ENCODE results near the gene AKIP1. TPM values are rescaled to one million over a fixed set of nuclear protein-coding genes. Genes with fewer than 3 reads are reported as not detected.

AKIP1 gene
- total RNA-seq, 2 experiments from 2014 or later, result 25.2 to 28.2 TPM

DNA sequence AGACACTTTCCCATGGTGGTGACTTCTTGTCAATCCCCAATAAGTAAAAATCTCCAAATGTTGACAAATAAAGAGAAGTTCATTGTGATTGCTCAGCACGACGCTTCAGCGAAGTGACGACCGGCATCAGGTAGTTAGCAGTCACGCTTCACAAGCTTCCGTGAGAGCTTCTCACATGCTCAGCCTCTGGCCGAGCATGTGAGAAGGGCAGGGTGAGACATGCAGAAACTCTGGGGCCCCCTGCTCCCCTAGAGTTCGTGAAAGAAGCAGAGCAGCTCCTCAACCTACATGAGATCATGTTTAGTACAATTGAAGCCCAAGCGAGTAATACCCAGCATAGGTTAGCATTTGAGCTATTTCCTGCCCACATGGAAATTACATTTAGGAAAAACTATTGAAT lies 26.2 kb downstream of the AKIP1 start:
- Histone ChIP-seq H3K27ac (ENCODE audit: low read depth, low read length, poor library complexity, severe bottlenecking) (no peak overlapping the region), H3K36me3 (ENCODE audit: insufficient read depth, low read length) (no peaks in the 10 kb centered on the region), H3K4me1 (ENCODE audit: insufficient read depth, low read length, poor library complexity, severe bottlenecking) (no peaks in the 10 kb centered on the region), H3K9me2 (ENCODE audit: insufficient read depth, low read length) (no peaks in the 10 kb centered on the region), H2AFZ (ENCODE audit: low read length) (no peak overlapping the region), H3K4me3 (ENCODE audit: low read depth, low read length, poor library complexity, severe bottlenecking) (no peak overlapping the region), H3K9me3 (ENCODE audit: low read length) (no peaks in the 10 kb centered on the region), H4K20me1 (ENCODE audit: insufficient read depth, low read length) (no peaks in the 10 kb centered on the region; the same call in 1 of the 2 replicates), H3K79me2 (ENCODE audit: insufficient read depth, low read depth, low read length) (no peaks in the 10 kb centered on the region), H3K4me2 (ENCODE audit: low read length) (0 out of 2 replicates have a peak overlapping the region, but pooled peaks have one; percentile 8)
- no TSS peak for BruUV-seq (replicated peaks)
- intact Hi-C loops (cut with micrococcal nuclease; ENCODE audit: unreplicated experiment), result no loop called here
- ChIA-PET CTCF (ENCODE audit: unreplicated experiment) (interaction anchor here (0.8 kb wide), 1 partner anchor 22 kb away, joined by 4 read pairs; no protein-coding TSS in a partner anchor), POLR2A (interaction anchor here (0.5 kb wide), 1 partner anchor 25 kb away, joined by 5 read pairs; no protein-coding TSS in a partner anchor)
- DNase-seq (ENCODE audit: low spot score), result no peak
- TF ChIP-seq, protein P1, sequence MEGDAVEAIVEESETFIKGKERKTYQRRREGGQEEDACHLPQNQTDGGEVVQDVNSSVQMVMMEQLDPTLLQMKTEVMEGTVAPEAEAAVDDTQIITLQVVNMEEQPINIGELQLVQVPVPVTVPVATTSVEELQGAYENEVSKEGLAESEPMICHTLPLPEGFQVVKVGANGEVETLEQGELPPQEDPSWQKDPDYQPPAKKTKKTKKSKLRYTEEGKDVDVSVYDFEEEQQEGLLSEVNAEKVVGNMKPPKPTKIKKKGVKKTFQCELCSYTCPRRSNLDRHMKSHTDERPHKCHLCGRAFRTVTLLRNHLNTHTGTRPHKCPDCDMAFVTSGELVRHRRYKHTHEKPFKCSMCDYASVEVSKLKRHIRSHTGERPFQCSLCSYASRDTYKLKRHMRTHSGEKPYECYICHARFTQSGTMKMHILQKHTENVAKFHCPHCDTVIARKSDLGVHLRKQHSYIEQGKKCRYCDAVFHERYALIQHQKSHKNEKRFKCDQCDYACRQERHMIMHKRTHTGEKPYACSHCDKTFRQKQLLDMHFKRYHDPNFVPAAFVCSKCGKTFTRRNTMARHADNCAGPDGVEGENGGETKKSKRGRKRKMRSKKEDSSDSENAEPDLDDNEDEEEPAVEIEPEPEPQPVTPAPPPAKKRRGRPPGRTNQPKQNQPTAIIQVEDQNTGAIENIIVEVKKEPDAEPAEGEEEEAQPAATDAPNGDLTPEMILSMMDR (conservative IDR thresholded peaks at IDR 0.05; ENCODE audit: low read length), result no peak
- no peak for TF ChIP-seq EZH2phosphoT487 (IDR thresholded peaks at IDR 0.05; ENCODE audit: borderline replicate concordance, low read depth, low read length)

DNA sequence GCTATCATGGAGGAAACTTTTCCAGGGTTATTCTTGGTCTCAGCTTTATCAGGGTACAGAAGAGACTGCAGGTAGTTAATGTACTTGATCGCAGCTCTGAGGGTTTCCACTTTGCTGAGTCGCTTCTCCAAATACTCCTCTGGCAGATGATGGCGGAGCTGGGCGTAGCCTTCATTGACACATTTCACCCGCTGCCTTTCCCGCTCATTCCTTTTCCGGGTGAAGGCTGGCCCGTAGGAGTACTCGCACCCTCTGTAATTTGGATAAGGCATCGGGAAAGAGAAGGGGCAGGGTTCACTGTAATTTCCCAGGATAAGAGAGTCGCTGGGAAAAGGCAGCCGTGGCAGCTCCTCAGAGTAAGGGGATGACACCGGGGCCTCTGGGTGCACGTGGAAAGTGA lies 26.7 kb downstream of the AKIP1 start:
- Histone ChIP-seq H3K9me3 (ENCODE audit: low read length) (no peaks in the 10 kb centered on the region), H3K9me2 (ENCODE audit: insufficient read depth, low read length) (no peaks in the 10 kb centered on the region), H3K79me2 (ENCODE audit: insufficient read depth, low read depth, low read length) (no peaks in the 10 kb centered on the region), H3K36me3 (ENCODE audit: insufficient read depth, low read length) (no peaks in the 10 kb centered on the region), H3K4me3 (ENCODE audit: low read depth, low read length, poor library complexity, severe bottlenecking) (no peak overlapping the region), H3K27ac (ENCODE audit: low read depth, low read length, poor library complexity, severe bottlenecking) (no peak overlapping the region), H3K4me1 (ENCODE audit: insufficient read depth, low read length, poor library complexity, severe bottlenecking) (no peaks in the 10 kb centered on the region), H4K20me1 (ENCODE audit: insufficient read depth, low read length) (no peaks in the 10 kb centered on the region; the same call in 1 of the 2 replicates), H2AFZ (ENCODE audit: low read length) (no peak overlapping the region), H3K4me2 (ENCODE audit: low read length) (no peak overlapping the region)
- DNase-seq (ENCODE audit: low spot score), result no peak
- no peak for TF ChIP-seq EZH2phosphoT487 (IDR thresholded peaks at IDR 0.05; ENCODE audit: borderline replicate concordance, low read depth, low read length)
- TF ChIP-seq, protein P1 (conservative IDR thresholded peaks at IDR 0.05; ENCODE audit: low read length), result no peak
- POLR2A ChIA-PET, result interaction anchor here (0.5 to 1.0 kb wide), 2 partner anchors 12 to 25 kb away, joined by 3 to 5 read pairs; no protein-coding TSS in a partner anchor
- CTCF ChIA-PET (ENCODE audit: unreplicated experiment), result interaction anchor here (0.8 kb wide), 1 partner anchor 22 kb away, joined by 4 read pairs; no protein-coding TSS in a partner anchor
- intact Hi-C loops (cut with micrococcal nuclease; ENCODE audit: unreplicated experiment), result no loop called here
- no TSS peak for BruUV-seq (replicated peaks)

DNA sequence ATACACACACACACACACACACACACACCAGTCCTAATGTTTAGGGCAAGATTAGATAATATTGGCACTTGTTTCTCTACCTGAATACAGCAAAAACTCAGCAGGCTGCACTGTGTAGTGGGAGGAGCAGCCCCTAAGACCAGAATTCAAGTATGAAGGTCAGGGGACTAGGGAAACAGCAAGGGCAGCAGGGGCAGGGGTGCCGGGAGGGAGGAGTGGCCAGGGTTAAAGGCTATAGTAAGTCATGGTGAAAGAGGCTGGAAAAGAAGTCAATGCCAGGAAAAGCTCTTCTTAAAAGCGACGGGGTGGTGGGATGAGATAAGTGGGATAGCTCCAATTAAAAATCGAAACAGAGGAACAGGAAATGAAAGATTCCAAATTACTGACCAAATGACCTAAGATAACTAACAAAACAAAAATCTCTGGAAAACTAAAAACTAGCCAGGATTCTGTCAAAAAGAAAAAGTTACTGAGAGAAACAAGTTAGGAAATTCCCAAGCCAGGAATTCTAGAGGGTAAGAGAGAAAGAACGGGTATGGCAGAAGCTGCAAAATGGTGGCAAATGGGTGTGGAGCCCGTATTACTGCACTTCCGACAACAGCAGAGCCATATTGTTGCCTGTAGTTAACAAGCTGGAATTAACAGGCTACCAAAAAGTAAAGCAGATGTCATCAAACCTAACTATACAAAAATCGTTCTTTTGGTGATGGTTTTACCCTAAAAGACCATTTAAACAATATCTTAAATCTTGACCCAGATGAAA lies 30.5 kb downstream of the AKIP1 start:
- H3K4me1 ChIP-seq (ENCODE audit: insufficient read depth, low read length, poor library complexity, severe bottlenecking), result no peaks in the 10 kb centered on the region
- BruUV-seq (replicated peaks), result no TSS peak
- H3K4me3 ChIP-seq (ENCODE audit: low read depth, low read length, poor library complexity, severe bottlenecking), result no peak overlapping the region
- no peak overlapping the region for H2AFZ ChIP-seq (ENCODE audit: low read length)
- intact Hi-C loops (cut with micrococcal nuclease; ENCODE audit: unreplicated experiment), result no loop called here
- H3K9me3 ChIP-seq (ENCODE audit: low read length), result no peaks in the 10 kb centered on the region
- H3K36me3 ChIP-seq (ENCODE audit: insufficient read depth, low read length), result no peaks in the 10 kb centered on the region
- H3K4me2 ChIP-seq (ENCODE audit: low read length), result no peak overlapping the region
- ChIA-PET CTCF (ENCODE audit: unreplicated experiment) (no interaction called here), POLR2A (interaction anchor here (0.7 to 1.1 kb wide), 2 partner anchors 18 to 609 kb away, joined by 3 to 4 read pairs; no protein-coding TSS in a partner anchor)
- H4K20me1 ChIP-seq (ENCODE audit: insufficient read depth, low read length), result no peaks in the 10 kb centered on the region; the same call in 1 of the 2 replicates
- no peaks in the 10 kb centered on the region for H3K79me2 ChIP-seq (ENCODE audit: insufficient read depth, low read depth, low read length)
- H3K27ac ChIP-seq (ENCODE audit: low read depth, low read length, poor library complexity, severe bottlenecking), result no peak overlapping the region
- no peak for DNase-seq (ENCODE audit: low spot score)
- no peaks in the 10 kb centered on the region for H3K9me2 ChIP-seq (ENCODE audit: insufficient read depth, low read length)
- TF ChIP-seq, protein P1 (conservative IDR thresholded peaks at IDR 0.05; ENCODE audit: low read length), result no peak
- no peak for TF ChIP-seq EZH2phosphoT487 (IDR thresholded peaks at IDR 0.05; ENCODE audit: borderline replicate concordance, low read depth, low read length)

All from OCI-LY7 (cell line).